Osteoblast (primary cell): ENCODE data around the gene SH3D19. TPM values are rescaled to one million over a fixed set of nuclear protein-coding genes. Genes with fewer than 3 reads are reported as not detected.
A peak's percentile ranks its signal among the peaks of the same experiment; 100 is the strongest.

Experiments
- DNase-seq: peaks from one replicate; pipeline ENCODE4 v3.0.0; 2011; ENCODE audit warnings: low spot score, mixed read lengths; ENCODE audit not compliant: insufficient read length; ENCODE audit errors: missing footprints
- H2AFZ ChIP-seq: 2 replicates; pipeline ENCODE4 v1.6.0; 2011; ENCODE audit warnings: mild to moderate bottlenecking, low read length
- H3K27ac ChIP-seq: 2 replicates; pipeline ENCODE4 v1.5.1; 2011; ENCODE audit warnings: mild to moderate bottlenecking, low read depth, low read length, moderate library complexity
- H3K27me3 ChIP-seq: 2 replicates; pipeline ENCODE4 v1.6.0; 2012; ENCODE audit warnings: mild to moderate bottlenecking, control low read depth, inconsistent platforms, low read length, moderate library complexity; ENCODE audit not compliant: insufficient read depth
- H3K36me3 ChIP-seq: 2 replicates; pipeline ENCODE4 v1.5.1; 2011; ENCODE audit warnings: mild to moderate bottlenecking, low read length, control low read depth, moderate library complexity; ENCODE audit not compliant: insufficient read depth
- H3K4me1 ChIP-seq: 2 replicates; pipeline ENCODE4 v1.5.1; 2011; ENCODE audit warnings: mild to moderate bottlenecking, low read length, control low read depth, moderate library complexity; ENCODE audit not compliant: insufficient read depth
- H3K4me2 ChIP-seq: 2 replicates; pipeline ENCODE4 v1.6.0; 2011; ENCODE audit warnings: mild to moderate bottlenecking, low read length; ENCODE audit not compliant: insufficient read depth
- H3K4me3 ChIP-seq: fragments of 200-600 bp; sonication (generic); 3 replicates; pipeline ENCODE4 v1.5.1; 2012; ENCODE audit warnings: mild to moderate bottlenecking, low read length, inconsistent platforms; ENCODE audit not compliant: insufficient read depth
- H3K79me2 ChIP-seq: 2 replicates; pipeline ENCODE4 v1.6.0; 2012; ENCODE audit warnings: mild to moderate bottlenecking, low read length, control low read depth, inconsistent platforms; ENCODE audit not compliant: insufficient read depth
- H3K9me3 ChIP-seq: 2 replicates; pipeline ENCODE4 v1.5.1; 2011; ENCODE audit warnings: low read depth, low read length, control low read depth
- H4K20me1 ChIP-seq: 2 replicates; pipeline ENCODE4 v1.6.0; 2012; ENCODE audit warnings: mild to moderate bottlenecking, low read length, control low read depth; ENCODE audit not compliant: insufficient read depth
- total RNA-seq: library from RNA; depleted of rRNA; stranded (reverse); fragments of >200 nt; gene quantifications from 2 replicates; pipeline ENCODE4 v1.2.3, GENCODE V29; 2012
- TF ChIP-seq, protein P1 (sequence below): IDR thresholded peaks from 2 replicates; pipeline ENCODE4 v1.5.1; 2011; ENCODE audit warnings: mild to moderate bottlenecking, low read depth, low read length, moderate library complexity; ENCODE audit errors: extremely low read depth

The SH3D19 gene
- total RNA-seq, 1 donor, result 74.9 TPM

DNA sequence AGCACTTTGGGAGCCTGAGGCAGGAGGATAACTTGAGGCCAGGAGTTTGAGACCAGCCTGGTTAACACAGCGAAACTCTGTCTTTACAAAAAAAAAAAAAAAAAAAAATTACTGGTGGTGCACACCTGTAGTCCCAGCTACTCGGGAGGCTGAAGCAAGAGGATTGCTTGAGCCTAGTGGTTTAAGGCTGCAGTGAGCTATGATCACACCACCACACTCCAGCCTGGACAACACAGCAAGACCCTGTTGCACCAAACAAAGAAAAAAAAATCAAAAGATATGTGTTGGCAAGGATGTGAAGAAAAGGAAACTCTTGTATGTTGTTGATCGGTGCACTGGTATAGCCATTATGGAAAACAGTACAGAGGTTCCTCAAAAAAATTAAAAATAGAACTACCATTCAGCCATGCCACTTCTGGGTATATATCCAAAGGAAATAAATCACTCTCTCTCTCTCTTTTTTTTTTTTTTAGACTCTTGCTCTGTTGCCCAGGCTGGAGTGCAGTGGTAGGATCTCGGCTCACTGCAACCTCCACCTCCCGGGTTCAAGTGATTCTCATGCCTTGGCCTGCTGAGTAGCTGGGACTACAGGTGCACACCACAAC is 15.2 kb downstream of the SH3D19 start:
- Histone ChIP-seq H3K79me2 (no peaks in the 10 kb centered on the region), H3K4me3 (no peak overlapping the region), H3K4me1 (no peaks in the 10 kb centered on the region), H3K36me3 (no peaks in the 10 kb centered on the region), H3K27ac (no peak overlapping the region), H3K4me2 (no peak overlapping the region), H3K9me3 (no peaks in the 10 kb centered on the region), H3K27me3 (no peaks in the 10 kb centered on the region), H2AFZ (no peak overlapping the region), H4K20me1 (no peaks in the 10 kb centered on the region)
- TF ChIP-seq, protein P1, sequence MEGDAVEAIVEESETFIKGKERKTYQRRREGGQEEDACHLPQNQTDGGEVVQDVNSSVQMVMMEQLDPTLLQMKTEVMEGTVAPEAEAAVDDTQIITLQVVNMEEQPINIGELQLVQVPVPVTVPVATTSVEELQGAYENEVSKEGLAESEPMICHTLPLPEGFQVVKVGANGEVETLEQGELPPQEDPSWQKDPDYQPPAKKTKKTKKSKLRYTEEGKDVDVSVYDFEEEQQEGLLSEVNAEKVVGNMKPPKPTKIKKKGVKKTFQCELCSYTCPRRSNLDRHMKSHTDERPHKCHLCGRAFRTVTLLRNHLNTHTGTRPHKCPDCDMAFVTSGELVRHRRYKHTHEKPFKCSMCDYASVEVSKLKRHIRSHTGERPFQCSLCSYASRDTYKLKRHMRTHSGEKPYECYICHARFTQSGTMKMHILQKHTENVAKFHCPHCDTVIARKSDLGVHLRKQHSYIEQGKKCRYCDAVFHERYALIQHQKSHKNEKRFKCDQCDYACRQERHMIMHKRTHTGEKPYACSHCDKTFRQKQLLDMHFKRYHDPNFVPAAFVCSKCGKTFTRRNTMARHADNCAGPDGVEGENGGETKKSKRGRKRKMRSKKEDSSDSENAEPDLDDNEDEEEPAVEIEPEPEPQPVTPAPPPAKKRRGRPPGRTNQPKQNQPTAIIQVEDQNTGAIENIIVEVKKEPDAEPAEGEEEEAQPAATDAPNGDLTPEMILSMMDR, result no peak
- DNase-seq, result no peak

DNA sequence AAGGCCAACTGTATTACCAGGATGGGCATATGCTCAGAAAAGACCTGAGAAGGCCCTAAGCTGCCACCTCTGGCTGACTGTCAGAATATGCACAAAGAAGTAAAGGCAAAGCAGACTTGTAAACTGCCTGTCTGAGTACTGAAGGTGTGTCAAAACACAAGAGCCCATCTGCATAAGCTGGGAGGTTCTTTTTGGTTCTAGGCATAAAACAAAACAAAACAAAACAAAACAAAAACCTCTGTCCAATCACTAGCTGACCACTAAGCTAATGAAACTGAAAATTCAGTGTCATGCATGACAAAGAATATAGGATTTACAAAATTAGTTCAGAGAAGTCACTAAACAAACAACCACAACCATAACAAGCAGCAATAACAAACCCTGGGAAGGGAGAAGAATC is 20.6 kb downstream of the SH3D19 start:
- H3K9me3 ChIP-seq, result no peaks in the 10 kb centered on the region
- TF ChIP-seq, protein P1, result no peak
- peak; percentile 83 for DNase-seq

DNA sequence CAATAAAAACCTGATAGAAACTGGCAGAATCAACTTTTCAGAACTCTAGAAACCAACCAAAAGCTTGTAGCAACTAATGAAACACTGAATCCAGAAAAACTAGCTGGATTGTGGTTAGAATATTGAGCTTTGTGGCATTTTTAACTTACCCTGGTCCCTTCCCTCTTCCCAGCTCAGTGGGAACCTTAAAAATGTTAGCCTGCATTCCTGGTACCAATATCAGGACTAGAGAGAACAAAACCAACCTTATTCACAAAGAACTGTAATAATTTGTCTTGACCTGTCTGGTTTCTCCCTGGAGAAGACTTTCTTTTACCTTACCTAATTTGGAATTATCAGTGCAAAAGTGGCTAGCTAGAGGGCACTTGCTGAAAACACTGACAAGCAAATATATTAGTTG is 21.2 kb downstream of the SH3D19 start:
- DNase-seq, result no peak
- TF ChIP-seq, protein P1, result no peak
- Histone ChIP-seq H4K20me1 (no peaks in the 10 kb centered on the region), H3K4me1 (no peaks in the 10 kb centered on the region), H3K4me2 (no peak overlapping the region), H3K9me3 (no peaks in the 10 kb centered on the region), H3K27ac (no peak overlapping the region), H3K27me3 (no peaks in the 10 kb centered on the region), H2AFZ (no peak overlapping the region), H3K4me3 (no peak overlapping the region), H3K36me3 (no peaks in the 10 kb centered on the region), H3K79me2 (no peaks in the 10 kb centered on the region)

More for the DNA sequence above, 20.6 kb downstream of the SH3D19 start:
- Histone ChIP-seq H3K27me3 (no peaks in the 10 kb centered on the region), H2AFZ (no peak overlapping the region), H4K20me1 (no peaks in the 10 kb centered on the region), H3K27ac (no peak overlapping the region), H3K4me2 (no peak overlapping the region), H3K79me2 (no peaks in the 10 kb centered on the region), H3K4me3 (no peak overlapping the region), H3K36me3 (no peaks in the 10 kb centered on the region), H3K4me1 (no peaks in the 10 kb centered on the region)

DNA sequence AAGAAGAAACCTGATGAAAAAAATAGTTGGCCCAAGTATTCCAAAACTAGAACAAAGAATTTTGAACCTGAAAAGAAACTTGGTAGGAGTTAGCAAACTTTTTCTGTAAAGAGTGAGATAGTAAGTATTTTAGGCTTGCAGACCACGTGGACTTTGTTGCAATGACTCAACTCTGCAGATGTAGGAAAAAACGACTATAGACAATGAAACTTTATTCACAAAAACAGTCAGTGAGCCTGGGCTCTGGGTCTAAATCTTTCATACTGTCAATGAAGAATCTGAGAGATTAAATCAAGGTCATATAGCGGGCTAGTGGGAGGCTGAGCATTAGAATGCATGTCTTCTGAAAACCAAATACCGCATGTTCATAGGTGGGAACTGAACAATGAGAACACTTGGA is 23.0 kb downstream of the SH3D19 start:
- H3K36me3 ChIP-seq, result no peaks in the 10 kb centered on the region
- H3K27ac ChIP-seq, result no peak overlapping the region
- H3K9me3 ChIP-seq, result no peaks in the 10 kb centered on the region
- H3K4me2 ChIP-seq, result no peak overlapping the region
- H3K79me2 ChIP-seq, result no peaks in the 10 kb centered on the region
- no peak overlapping the region for H3K4me3 ChIP-seq
- TF ChIP-seq, protein P1, result no peak
- no peak overlapping the region for H2AFZ ChIP-seq
- no peaks in the 10 kb centered on the region for H3K27me3 ChIP-seq
- H3K4me1 ChIP-seq, result no peaks in the 10 kb centered on the region
- H4K20me1 ChIP-seq, result no peaks in the 10 kb centered on the region
- DNase-seq, result no peak
